ENCODE results near the gene KCNQ2.

Gene KCNQ2

DNA sequence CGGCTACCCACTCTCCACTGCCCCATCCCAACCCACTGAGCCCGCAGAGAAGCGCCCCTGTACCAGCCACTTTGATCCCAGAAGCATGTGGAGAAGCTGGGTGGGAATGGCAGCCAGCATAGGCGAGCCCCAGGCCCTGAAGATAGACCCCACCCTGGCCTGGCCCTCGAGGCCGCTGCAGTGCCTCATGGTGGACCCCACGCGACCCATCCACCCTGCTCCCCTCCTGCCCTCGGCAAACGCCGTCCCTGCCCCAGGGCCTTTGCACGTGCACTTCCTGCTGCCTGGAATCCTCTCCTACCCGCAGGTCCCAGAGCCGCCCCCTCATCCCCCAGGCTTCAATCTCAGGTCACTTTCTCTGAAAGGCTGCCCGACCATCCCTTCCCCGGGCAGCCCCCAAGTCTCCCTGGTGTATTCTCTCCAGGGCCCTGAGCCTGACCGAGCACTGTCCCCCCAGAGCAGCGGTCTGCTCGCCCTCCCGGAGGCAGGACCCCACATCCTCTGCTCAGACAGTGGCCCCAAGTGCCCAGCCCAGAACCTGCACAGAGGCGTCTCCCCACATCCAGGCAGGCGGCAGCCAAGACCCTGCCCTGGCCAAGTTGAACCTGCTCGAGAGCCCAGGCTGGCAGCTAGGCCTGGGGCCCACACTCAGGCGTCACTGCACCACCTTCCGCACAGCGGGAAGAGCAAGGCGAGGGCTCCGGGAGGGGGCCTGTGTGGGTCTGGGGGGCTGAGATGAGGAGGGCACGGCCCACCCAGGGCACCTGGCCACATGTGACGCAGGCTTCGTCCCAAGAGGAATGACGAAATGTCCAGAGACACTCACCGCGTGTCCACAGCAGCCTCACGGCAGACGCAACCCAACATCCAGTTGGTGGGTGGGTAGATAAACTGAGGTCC is 14.0 kb downstream of the KCNQ2 start:
- Histone ChIP-seq H3K4me3 (no peak overlapping the region), H3K27ac (no peak overlapping the region)

DNA sequence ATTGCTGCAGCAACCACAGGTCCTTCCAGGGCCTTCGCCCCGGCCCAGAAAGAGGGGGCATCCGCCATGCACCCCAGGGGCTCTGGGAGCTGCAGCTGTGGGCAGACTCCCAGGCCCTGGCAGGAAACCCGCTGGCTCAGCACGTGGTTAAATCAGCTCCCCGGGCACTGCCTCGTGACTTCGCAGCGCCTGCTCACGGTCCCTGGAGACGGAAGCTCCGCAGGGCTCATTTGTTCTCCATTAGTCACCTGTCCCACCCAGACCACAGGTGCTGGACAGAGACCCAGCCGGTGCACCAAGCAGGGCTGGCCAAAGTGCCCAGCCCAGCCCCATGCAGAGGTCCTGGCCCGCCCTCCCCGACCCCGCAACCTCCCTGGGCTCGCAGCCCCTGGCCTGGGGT is 14.7 kb downstream of the KCNQ2 start:
- Histone ChIP-seq H3K4me3 (no peak overlapping the region), H3K27ac (no peak overlapping the region)

DNA sequence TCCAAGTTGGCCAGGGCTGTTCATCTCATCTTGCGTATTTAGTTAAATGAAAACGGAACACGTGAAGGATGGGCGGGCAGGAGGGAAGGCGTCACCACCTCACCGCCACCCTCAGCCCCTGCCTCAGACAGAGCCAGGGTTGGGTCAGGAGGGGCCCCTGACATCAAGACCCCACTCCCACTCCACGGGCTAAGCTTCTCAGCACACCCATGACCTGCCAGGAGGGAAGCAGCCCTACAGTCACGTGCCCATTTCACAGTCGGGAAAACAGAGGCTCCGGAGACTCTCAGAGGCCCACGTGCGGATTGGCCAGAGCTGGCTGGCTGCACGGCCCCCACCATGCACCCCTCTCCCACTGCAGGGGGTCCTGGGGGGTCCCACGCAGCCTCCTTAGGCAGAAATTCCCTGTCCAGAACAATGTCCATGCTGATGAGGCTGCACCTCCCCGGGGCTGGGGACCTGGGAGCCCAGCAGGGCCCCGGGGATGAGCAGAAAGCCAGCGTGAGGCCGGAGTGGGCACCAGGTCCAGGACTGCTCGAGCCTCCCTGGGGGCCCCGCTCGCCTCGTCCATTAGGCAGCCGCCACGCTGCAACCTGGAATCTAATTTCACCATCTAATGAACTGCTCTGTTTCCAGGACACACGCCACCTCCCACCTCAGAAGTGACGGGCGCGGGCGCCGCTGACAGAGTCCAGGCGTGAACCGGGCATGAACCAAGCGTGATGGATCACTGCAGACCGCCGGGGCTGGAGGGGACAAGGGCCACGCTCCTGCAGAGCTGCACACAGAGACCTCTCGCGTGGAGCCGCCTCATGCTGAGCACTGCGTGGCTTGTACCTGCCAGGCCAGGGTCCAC is 15.8 kb downstream of the KCNQ2 start:
- Histone ChIP-seq H3K4me3 (no peak overlapping the region), H3K27ac (no peak overlapping the region)

DNA sequence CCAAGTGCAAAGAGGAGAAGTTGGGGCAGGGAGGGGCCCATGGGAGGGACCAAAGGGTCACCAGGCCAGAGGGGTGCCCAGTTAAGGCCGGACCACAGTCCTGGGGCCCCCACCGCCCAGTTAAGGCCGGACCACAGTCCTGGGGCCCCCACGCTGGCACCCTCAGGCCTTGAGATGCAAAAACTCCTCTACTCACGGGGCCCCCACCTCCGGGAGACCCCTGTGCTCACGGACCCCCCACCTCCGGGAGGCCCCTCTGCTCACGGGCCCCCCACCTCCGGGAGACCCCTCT is 16.9 kb downstream of the KCNQ2 start:
- Histone ChIP-seq H3K4me3 (no peak overlapping the region), H3K27ac (no peak overlapping the region)

DNA sequence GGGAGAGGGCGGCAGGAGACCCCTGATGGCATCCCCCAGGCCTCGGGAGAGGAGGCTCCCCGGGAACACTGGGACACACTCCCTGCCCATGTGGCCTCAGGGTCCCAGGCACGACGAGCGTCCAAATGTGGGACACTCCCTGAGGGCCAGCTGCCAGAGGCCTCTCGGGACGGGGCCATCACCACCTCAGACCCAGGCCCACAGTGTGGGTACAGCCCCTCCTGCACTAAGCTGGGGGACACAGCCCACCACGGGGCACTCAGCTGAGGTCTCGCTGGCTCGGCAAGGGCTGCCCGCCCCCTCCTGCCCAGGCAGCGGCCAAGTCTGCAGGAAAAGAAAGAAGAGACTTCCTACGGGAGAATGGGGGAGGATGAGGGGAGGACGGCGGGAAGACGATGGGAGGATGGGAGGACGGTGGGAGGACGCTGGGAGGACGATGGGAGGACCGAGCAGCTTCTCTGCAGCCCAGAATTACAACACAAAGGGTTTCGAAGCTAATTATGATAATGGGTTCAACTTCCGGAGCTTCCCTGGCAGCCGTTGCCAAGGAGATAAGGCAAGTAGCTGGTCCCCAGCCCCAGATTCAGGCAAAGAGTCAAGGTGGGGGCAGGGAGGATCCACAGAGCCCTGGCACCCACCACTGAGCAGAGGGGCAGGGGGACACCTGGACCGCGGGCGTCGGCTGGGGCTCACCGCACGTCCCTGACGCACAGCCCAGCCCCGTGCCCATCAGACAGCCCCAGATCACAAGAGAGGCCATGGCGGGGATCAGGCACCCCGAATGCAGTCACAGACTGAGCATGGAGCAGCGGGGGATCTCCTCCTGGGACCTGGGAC is 17.5 kb downstream of the KCNQ2 start:
- peak overlapping the region in 1 of 21 experiments; percentile 19 for H3K27ac ChIP-seq
- H3K4me3 ChIP-seq = no peak overlapping the region

DNA sequence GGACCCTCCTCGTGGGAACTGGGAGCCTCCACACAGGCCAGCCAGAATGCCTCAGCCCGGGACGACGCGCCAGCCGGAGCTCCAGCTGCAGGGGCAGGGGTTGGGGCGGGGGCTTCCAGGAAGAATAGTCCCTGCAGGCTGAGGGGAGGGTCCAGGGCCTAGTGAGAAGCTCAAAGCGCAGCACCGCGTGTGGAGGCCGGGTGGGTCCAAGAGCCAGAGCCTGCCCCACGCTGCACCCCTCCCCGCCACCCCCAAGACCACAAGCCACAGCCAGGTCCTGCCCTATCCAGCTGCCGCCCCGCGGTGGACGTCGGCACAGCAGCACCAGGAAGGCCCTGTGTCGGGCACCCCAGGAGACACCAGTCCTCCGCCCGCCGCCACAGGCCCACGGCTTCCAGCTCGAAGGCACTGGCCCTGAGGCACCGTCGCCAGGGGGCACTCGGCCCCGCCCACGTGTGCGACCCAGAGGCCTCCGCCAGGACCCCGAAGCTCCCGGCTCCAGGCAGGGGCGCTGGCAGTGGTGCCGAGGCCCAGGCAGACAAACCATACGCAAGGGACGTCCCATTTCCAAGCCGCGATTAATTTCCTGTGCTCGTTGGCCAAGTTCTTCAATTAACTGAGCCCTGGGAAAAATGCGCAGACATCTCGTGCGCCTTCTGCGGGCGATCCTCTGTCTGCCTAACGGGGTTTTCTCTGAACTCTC is 19.5 kb downstream of the KCNQ2 start:
- Histone ChIP-seq H3K4me3 (no peak overlapping the region), H3K27ac (no peak overlapping the region)

DNA sequence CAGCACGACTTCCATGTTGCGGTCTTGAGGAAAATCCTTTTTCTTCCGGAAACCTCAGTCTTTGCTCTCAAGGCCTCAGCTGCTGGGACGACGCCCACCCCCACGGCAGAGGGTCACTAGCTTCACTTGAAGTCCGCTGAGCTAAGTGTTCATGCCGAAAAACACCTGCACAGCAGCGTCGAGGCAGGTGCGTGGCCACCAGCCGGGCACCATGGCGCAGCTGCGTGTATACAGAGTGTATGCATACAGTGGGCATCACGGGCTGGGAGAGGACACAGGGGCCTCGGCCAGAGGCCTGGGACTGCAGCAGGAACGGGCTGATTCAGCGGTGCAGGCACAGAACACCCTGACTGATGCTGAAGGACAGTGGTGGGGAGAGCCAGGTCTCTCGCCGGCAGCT is 20.1 kb downstream of the KCNQ2 start:
- Histone ChIP-seq H3K4me3 (no peak overlapping the region), H3K27ac (no peak overlapping the region)

DNA sequence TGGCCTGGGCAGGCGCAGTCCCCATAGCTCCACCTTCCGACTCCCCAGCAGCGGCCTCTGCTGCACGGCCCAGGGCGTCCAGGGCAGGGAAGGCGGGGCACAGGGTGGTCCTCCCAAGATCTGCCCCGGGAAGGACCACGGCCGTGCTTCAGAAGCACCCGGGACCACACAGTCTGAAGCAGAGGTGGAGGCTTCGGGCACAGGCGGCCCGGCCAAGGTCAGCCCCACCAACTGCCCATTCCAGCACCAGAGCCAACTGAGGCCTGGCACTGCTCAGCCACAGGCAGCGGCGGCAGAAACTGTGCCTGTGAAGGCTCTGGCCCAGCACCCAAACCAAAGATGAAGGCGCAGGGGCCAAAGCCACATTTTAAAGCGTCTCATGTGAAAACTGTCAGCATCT is 20.6 kb downstream of the KCNQ2 start:
- H3K27ac ChIP-seq = no peak overlapping the region
- H3K4me3 ChIP-seq = no peak overlapping the region

DNA sequence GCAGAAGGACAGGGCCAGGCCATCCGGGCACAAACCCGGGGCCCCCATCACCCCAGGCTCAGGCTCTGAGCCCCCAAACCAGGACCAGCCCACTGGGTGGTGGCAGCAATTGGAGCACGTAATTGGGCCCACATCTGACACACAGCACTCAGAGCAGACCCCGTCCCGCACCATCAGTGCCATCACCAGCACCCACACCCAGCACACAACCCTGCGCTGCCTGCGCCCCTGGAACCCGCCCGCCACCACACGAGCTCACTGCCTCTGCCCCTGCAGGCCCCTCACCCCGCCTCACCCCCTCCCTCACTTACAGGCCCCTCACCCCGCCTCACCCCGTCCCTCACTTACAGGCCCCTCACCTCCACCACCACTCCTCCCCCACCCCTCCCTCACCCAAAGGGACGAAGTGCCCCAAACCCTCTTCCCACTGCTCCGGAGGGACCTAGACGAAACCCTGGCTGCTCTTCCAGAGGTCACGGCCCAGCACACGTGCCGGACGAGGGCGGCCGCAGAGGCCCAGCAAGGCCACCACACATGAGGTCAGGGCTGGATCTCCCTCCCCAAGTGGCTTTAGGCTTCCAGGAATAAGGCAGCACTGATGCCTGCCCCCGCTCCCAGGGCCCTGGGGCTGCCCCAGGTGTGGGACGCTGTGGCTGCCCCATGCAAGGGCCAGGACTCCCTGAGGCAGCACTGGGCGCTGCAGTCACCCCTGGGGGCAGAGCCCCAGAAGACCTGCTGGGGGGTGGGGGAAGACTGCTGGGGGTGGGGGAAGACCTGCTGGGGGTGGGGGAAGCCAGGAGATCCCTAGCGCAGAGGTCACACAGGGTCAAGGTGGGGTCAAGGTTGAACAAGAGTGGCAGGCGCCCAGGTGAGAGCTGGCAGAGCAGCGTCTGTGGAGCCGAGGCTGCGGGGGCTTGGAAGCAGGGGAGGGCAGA is 22.4 kb downstream of the KCNQ2 start:
- no peak overlapping the region for H3K4me3 ChIP-seq
- no peak overlapping the region for H3K27ac ChIP-seq

DNA sequence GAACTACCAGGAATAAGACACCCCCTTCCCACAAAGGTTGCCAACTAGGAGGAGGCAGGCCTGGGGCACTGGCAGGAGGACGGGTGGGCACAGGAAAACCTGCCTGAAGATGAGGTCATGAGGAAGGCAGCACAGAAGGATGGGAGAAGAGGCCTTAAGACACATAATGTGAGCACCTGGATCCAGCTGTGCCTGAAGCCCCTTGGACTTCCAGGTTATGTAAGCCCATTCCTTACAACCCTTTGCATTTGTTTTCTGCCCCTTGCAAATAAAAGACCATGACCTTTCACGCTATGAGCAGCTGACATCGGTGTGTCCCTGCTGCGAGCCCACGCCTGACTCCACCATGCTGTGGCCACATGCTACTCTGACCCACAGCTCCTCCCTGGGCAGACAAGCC is 23.4 kb downstream of the KCNQ2 start:
- H3K27ac ChIP-seq = no peak overlapping the region
- H3K4me3 ChIP-seq = no peak overlapping the region

DNA sequence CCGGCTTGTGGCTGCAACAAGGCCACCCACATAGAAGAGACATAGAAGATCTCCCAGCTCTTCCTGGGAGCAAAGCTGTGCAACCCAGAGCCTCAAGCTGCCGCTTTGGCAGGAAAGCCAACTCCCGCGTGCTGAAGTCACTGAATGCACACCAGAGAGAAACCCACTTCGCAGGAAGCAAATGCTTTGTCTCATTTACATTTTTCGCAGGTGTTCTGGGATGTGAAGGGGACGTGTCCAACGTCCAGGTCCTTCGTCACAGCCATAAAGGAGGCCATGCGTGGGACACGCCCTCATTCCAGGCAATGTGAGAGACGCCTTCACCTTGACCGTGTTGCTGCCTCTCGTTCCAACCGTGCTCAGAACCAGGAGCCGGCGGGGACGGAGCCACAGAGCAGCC is 24.4 kb downstream of the KCNQ2 start:
- H3K4me3 ChIP-seq = no peak overlapping the region
- H3K27ac ChIP-seq = no peak overlapping the region

DNA sequence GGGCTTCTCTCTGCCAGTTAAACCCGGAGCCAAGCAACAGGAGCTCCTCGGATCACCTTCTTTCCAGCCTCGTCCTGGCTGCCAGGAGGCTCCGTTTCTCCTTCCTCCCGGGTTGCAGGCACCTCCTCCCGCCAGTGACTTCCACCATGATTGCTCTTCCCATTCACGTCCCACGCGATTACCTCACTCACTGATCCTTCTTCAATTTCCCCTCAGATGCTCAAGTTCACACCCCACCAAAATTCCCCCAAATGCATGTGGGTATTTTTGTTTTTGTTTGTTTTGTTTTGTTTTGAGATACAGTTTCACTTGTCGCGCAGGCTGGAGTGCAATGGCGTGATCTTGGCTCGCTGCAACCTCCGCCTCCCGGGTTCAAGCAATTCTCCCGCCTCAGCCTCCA is 25.1 kb downstream of the KCNQ2 start:
- H3K27ac ChIP-seq = no peak overlapping the region
- no peak overlapping the region for H3K4me3 ChIP-seq

DNA sequence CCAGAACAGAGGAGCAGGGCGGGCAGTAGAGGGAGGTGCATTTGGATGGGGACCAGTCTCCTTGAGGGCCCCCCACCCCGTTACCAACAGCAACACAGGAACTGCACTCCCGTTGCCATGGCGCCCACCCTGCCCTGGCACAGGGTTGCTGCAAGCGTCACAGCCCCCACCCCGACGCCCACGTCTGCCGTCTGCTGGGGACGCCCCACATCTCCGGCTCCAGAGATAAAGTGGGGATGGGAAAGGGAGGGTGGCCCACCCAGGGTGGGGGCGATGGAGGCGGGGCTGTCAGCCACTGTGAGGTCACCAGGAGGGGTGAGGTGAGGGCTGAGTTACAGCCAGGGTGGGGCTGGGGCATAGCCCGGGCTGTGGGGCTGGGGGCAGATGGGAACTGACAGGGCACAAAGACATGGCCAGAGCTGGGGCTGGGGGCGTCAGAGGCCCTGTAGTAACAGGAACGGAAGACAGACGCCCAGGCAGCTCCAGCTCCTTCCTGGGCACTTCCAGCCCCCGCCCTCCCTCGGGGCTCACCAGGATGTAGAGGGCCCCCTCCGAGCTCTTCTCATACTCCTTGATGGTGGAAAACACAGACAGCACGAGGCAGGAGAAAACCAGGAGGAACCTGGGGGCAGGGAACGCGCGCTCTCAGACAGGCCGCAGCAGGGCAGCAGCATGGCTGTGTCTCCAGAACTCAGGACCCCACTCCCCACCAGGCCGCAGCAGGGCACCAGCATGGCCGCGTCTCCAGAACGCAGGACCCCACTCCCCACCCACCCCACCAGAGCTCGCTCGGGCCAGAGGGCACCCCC is 26.0 kb downstream of the KCNQ2 start:
- Histone ChIP-seq H3K4me3 (no peak overlapping the region), H3K27ac (no peak overlapping the region)

DNA sequence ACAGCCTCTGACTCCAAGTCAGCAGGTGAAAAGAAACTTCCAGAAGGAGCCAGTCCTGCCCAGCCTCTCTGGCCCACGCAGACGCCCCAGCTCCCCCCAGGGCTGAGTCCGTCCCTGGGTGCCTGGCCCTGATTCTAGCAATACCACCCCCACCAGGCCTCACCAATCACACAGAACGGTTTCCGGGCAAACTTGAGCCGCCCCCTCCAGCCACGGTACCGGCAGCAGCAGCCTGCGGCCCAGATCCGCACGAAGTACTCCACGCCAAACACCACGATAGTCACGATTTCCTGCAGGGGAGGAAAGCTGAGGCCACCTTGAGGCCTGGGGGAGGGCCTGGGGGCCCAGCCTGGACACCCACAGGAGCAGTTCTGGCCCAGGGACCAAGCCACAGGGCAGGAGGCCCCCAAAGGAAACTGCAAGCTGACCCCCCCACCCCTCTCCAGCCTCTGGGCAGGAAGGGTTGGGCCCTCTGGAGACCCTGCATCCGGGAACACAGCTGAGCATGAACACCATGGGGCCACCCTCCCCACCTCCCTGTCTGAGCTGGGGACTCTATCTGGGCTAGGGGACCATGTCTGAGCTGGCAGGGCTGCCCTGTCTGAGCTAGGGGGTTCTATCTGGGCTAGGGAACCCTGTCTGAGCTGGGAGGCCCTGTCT is 27.2 kb downstream of the KCNQ2 start:
- Histone ChIP-seq H3K27ac (no peak overlapping the region), H3K4me3 (no peak overlapping the region)

DNA sequence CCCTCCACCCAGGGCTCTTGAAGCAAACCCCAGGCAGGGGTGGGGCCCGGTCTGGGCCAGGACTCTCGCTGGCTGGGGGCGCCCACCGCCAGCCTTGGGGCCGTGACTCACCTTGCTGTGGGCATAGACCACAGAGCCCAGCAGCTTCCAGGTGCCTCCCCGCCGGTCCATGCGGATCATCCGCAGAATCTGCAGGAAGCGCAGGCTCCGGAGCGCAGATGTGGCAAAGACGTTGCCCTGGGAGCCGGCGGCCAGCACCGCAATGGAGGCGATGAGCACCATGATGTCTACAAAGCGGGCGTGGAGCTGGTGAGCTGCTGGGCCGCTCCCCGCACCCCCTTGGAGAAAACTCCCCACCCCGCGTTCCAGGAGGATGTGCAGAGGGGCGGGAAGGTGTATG is 27.9 kb downstream of the KCNQ2 start:
- Histone ChIP-seq H3K27ac (no peak overlapping the region), H3K4me3 (no peak overlapping the region)

DNA sequence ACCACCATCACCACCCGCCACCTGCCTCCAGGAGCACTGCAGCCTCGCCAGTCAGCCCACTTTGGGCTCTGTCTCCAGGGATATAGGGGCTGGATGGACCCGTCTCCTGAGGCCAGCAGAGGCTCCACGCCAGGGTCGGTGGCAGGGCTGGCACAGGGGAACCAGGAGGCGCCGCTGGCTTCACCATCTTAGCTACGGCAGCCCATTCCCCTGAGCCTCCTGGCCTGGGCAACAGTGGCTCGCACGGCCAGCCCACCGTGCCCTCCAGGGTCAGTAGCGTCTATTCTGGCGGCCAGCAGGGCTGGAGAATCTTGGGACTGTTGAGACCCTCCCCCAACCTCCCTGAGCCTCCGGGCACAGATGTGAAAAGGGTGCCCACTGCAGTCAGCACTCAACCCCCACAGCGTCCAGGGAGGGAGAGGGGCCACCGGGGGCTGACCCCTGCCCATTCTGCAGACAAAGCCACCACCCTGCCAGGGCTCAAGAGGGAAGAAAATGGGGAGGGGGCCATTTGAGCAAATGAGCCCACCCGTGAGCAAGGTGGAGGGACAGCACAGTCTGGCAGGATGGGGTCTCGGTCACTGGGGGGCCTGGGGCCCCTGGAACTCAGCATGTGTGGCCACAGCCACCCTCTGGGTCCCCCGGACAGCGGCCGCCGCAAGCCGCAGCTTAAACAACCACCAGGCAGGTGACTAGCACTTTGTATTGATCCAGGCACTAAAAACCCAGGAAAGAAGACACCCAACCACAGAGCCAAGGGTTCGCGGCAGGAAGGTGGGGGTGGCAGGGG is 28.7 kb downstream of the KCNQ2 start:
- no peak overlapping the region for H3K4me3 ChIP-seq
- H3K27ac ChIP-seq = no peak overlapping the region

DNA sequence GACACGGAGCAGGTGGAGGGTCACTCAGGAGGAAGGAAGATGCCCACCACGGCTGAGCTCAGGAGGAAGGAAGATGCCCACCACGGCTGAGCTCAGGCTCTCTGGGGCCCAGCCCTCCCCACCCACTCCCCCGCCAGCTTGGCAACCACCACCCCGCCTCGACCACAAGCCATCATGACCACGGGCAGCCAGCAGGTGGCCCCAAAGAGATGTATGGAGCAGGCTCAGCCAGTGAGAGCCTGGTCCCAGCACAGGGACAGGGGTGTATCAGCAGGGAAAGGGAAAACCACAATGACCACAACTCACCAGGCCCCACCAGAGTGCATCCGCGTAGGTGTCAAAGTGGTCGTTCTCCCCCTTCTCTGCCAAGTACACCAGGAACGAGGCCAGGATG is 30.4 kb downstream of the KCNQ2 start:
- Histone ChIP-seq H3K4me3 (no peak overlapping the region), H3K27ac (no peak overlapping the region)
